WTC11 (cell line): ENCODE data around the gene TACR1. TPM values are rescaled to one million over a fixed set of nuclear protein-coding genes. Genes with fewer than 3 reads are reported as not detected.

ENCODE experiments used
- ATAC-seq: fragments of 200-7000 bp; cut with Tn5 transposase; 2 replicates; pipeline ENCODE4 v1.10.0; 2021; ENCODE audit warnings: mild to moderate bottlenecking, moderate library complexity
- CTCF ChIA-PET: fragments of 300-600 bp; sonication (Branson Sonifier 250); formaldehyde crosslinking; loops from one replicate; lab custom pipeline; 2021; ENCODE audit warnings: antibody characterized with exemption; lab: Charles Lee
- POLR2A ChIA-PET: fragments of 350-600 bp; sonication (Branson Sonifier 250); formaldehyde crosslinking; loops from one replicate; lab custom pipeline; 2021; ENCODE audit warnings: antibody characterized with exemption; lab: Charles Lee
- DNase-seq: peaks from one replicate; pipeline ENCODE4 v3.0.0; 2021; ENCODE audit warnings: low spot score
- H3K27ac Mint-ChIP-seq: 2 replicates; pipeline ENCODE4 v1.8.0; 2021; ENCODE audit warnings: mixed read lengths
- H3K27me3 Mint-ChIP-seq: 2 replicates; pipeline ENCODE4 v1.8.0; 2021; ENCODE audit warnings: low read depth, mild to moderate bottlenecking, moderate library complexity, mixed read lengths
- H3K36me3 Mint-ChIP-seq: 2 replicates; pipeline ENCODE4 v1.8.0; 2021; ENCODE audit warnings: mixed read lengths
- H3K4me1 Mint-ChIP-seq: 2 replicates; pipeline ENCODE4 v1.8.0; 2022; ENCODE audit warnings: mixed read lengths
- H3K4me3 Mint-ChIP-seq: 2 replicates; pipeline ENCODE4 v1.8.0; 2021; ENCODE audit warnings: mild to moderate bottlenecking, moderate library complexity, mixed read lengths
- H3K9me3 Mint-ChIP-seq: 2 replicates; pipeline ENCODE4 v1.8.0; 2021; ENCODE audit warnings: mixed read lengths
- ATF3 ChIP-seq: sonication (generic); formaldehyde crosslinking; conservative IDR thresholded peaks from 2 replicates; pipeline ENCODE4 v1.8.1; 2022; ENCODE audit warnings: mild to moderate bottlenecking, missing genetic modification reagents
- CBFB ChIP-seq: sonication (generic); formaldehyde crosslinking; IDR thresholded peaks from 2 replicates; pipeline ENCODE4 v1.8.1; 2022; ENCODE audit warnings: mild to moderate bottlenecking, low read depth, missing genetic modification reagents
- CTCF ChIP-seq: fragments of 200-600 bp; IDR thresholded peaks from 2 replicates; pipeline ENCODE4 v1.8.0; 2022; ENCODE audit warnings: antibody characterized with exemption
- ERG ChIP-seq: fragments of 250-450 bp; sonication (Bioruptor Pico); IDR thresholded peaks from 2 replicates; pipeline ENCODE4 v1.8.0; 2021; ENCODE audit warnings: mild to moderate bottlenecking
- FOXJ3 ChIP-seq: sonication (generic); formaldehyde crosslinking; IDR thresholded peaks from 2 replicates; pipeline ENCODE4 v1.9.0; 2021; ENCODE audit warnings: missing genetic modification reagents, mild to moderate bottlenecking, borderline replicate concordance
- FOXK1 ChIP-seq: sonication (generic); formaldehyde crosslinking; IDR thresholded peaks from 2 replicates; pipeline ENCODE4 v1.8.0; 2022; ENCODE audit warnings: mild to moderate bottlenecking, moderate library complexity, missing genetic modification reagents
- FOXP1 ChIP-seq: sonication (generic); formaldehyde crosslinking; IDR thresholded peaks from 2 replicates; pipeline ENCODE4 v1.8.0; 2022; ENCODE audit warnings: missing genetic modification reagents, mild to moderate bottlenecking, moderate library complexity, borderline replicate concordance
- FOXP4 ChIP-seq: sonication (generic); formaldehyde crosslinking; IDR thresholded peaks from 2 replicates; pipeline ENCODE4 v1.8.0; 2022; ENCODE audit warnings: mild to moderate bottlenecking, missing genetic modification reagents
- GTF2I ChIP-seq: fragments of 250-450 bp; sonication (Bioruptor Pico); conservative IDR thresholded peaks from 2 replicates; pipeline ENCODE4 v1.4.0; 2021; ENCODE audit warnings: mild to moderate bottlenecking
- KAT7 ChIP-seq: sonication (generic); formaldehyde crosslinking; IDR thresholded peaks from 2 replicates; pipeline ENCODE4 v1.8.1; 2023; ENCODE audit warnings: missing genetic modification reagents, mild to moderate bottlenecking, borderline replicate concordance
- MXD4 ChIP-seq: fragments of 250-450 bp; sonication (Bioruptor Pico); IDR thresholded peaks from 2 replicates; pipeline ENCODE4 v1.8.0; 2021; ENCODE audit warnings: mild to moderate bottlenecking, moderate library complexity, borderline replicate concordance
- NR1H2 ChIP-seq: sonication (generic); formaldehyde crosslinking; IDR thresholded peaks from 2 replicates; pipeline ENCODE4 v1.9.0; 2021; ENCODE audit warnings: mild to moderate bottlenecking, moderate library complexity, missing genetic modification reagents
- RORB ChIP-seq: fragments of 250-450 bp; sonication (Bioruptor Pico); IDR thresholded peaks from 2 replicates; pipeline ENCODE4 v1.9.0; 2021; ENCODE audit warnings: mild to moderate bottlenecking
- SMAD4 ChIP-seq: sonication (generic); formaldehyde crosslinking; IDR thresholded peaks from 2 replicates; pipeline ENCODE4 v1.8.0; 2022; ENCODE audit warnings: mild to moderate bottlenecking, missing genetic modification reagents
- SP1 ChIP-seq: sonication (generic); formaldehyde crosslinking; conservative IDR thresholded peaks from 2 replicates; pipeline ENCODE4 v1.8.1; 2022; ENCODE audit warnings: missing genetic modification reagents
- TEAD4 ChIP-seq: sonication (generic); formaldehyde crosslinking; IDR thresholded peaks from 2 replicates; pipeline ENCODE4 v1.8.0; 2022; ENCODE audit warnings: mild to moderate bottlenecking, missing genetic modification reagents
- USF1 ChIP-seq: sonication (generic); formaldehyde crosslinking; IDR thresholded peaks from 2 replicates; pipeline ENCODE4 v1.8.0; 2022; ENCODE audit warnings: mild to moderate bottlenecking, missing genetic modification reagents
- ZNF121 ChIP-seq: sonication (generic); formaldehyde crosslinking; IDR thresholded peaks from 2 replicates; pipeline ENCODE4 v1.8.0; 2023; ENCODE audit warnings: missing genetic modification reagents
- ZNF281 ChIP-seq: sonication (generic); formaldehyde crosslinking; IDR thresholded peaks from 2 replicates; pipeline ENCODE4 v1.8.0; 2023; ENCODE audit warnings: mild to moderate bottlenecking, missing genetic modification reagents
- ZNF317 ChIP-seq: sonication (generic); formaldehyde crosslinking; IDR thresholded peaks from 2 replicates; pipeline ENCODE4 v1.8.1; 2023; ENCODE audit warnings: low read depth, mild to moderate bottlenecking, moderate library complexity, missing genetic modification reagents, borderline replicate concordance
- total RNA-seq: library from RNA; stranded (reverse); gene quantifications from 3 replicates; pipeline ENCODE4 v1.2.3, GENCODE V29; 2021
- TF ChIP-seq, protein P1 (sequence below): sonication (generic); formaldehyde crosslinking; IDR thresholded peaks from 2 replicates; pipeline ENCODE4 v1.8.0; 2023; ENCODE audit warnings: missing genetic modification reagents
- TF ChIP-seq, protein P2 (sequence below): fragments of 250-450 bp; sonication (Bioruptor Pico); IDR thresholded peaks from 2 replicates; pipeline ENCODE4 v2.1.2; 2022; ENCODE audit warnings: mild to moderate bottlenecking, moderate library complexity

The TACR1 gene
- total RNA-seq, 1 experiment from 2014 or later: 0.13 TPM

GRCh38 chr2:75076088-75076487 is 123.2 kb downstream of the TACR1 start (continued):
- TF ChIP-seq, protein P1, sequence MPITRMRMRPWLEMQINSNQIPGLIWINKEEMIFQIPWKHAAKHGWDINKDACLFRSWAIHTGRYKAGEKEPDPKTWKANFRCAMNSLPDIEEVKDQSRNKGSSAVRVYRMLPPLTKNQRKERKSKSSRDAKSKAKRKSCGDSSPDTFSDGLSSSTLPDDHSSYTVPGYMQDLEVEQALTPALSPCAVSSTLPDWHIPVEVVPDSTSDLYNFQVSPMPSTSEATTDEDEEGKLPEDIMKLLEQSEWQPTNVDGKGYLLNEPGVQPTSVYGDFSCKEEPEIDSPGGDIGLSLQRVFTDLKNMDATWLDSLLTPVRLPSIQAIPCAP (CRISPR knock-in tag): no peak
- no peak for TF ChIP-seq TEAD4 (CRISPR knock-in tag)
- TF ChIP-seq FOXK1 (CRISPR knock-in tag): no peak
- no peak for TF ChIP-seq FOXP1
- TF ChIP-seq SMAD4 (CRISPR knock-in tag): no peak
- no peak for TF ChIP-seq NR1H2 (CRISPR knock-in tag)
- TF ChIP-seq MXD4 (CRISPR knock-in tag): no peak
- TF ChIP-seq ZNF281 (CRISPR knock-in tag): no peak
- no peak for TF ChIP-seq CBFB (CRISPR knock-in tag)
- no peak for TF ChIP-seq FOXJ3
- no peak for TF ChIP-seq KAT7 (CRISPR knock-in tag)

GRCh38 chr2:75074708-75075107 is 124.6 kb downstream of the TACR1 start:
- H3K9me3 Mint-ChIP-seq: no peaks in the 10 kb centered on the region
- TF ChIP-seq FOXP4: no peak
- ChIA-PET CTCF (interaction anchor here (0.5 to 2.6 kb wide), 4 partner anchors 9 to 154 kb away, joined by 3 to 13 read pairs (median 4); no protein-coding TSS in a partner anchor), POLR2A (interaction anchor here (0.6 kb wide), 1 partner anchor 63 kb away, joined by 8 read pairs; no protein-coding TSS in a partner anchor)
- H3K27ac Mint-ChIP-seq: no peak overlapping the region
- H3K36me3 Mint-ChIP-seq: no peaks in the 10 kb centered on the region
- H3K4me1 Mint-ChIP-seq: peaks cover 23% of the 10 kb centered on the region
- peaks cover 3% of the 10 kb centered on the region for H3K27me3 Mint-ChIP-seq
- ATAC-seq (no peak), DNase-seq (no peak)
- no peak overlapping the region for H3K4me3 Mint-ChIP-seq

- ChIA-PET POLR2A (interaction anchor here (0.6 kb wide), 1 partner anchor 64 kb away, joined by 8 read pairs; no protein-coding TSS in a partner anchor), CTCF (interaction anchor here (0.5 to 2.6 kb wide), 4 partner anchors 9 to 153 kb away, joined by 3 to 13 read pairs (median 4); no protein-coding TSS in a partner anchor)
- Mint-ChIP-seq H3K36me3 (no peaks in the 10 kb centered on the region), H3K9me3 (no peaks in the 10 kb centered on the region), H3K27ac (no peak overlapping the region), H3K4me1 (peaks cover 18% of the 10 kb centered on the region), H3K27me3 (peaks cover 3% of the 10 kb centered on the region), H3K4me3 (no peak overlapping the region)
- DNase-seq: no peak
- ATAC-seq: no peak
- TF ChIP-seq SP1 (CRISPR knock-in tag) (no peak), ZNF121 (CRISPR knock-in tag) (no peak), GTF2I (no peak), KAT7 (CRISPR knock-in tag) (no peak), FOXJ3 (no peak), RORB (no peak), CTCF (no peak), ZNF317 (CRISPR knock-in tag) (no peak), ATF3 (CRISPR knock-in tag) (no peak), ERG (CRISPR knock-in tag) (no peak), MXD4 (CRISPR knock-in tag) (no peak), USF1 (CRISPR knock-in tag) (no peak)
- TF ChIP-seq, protein P2, sequence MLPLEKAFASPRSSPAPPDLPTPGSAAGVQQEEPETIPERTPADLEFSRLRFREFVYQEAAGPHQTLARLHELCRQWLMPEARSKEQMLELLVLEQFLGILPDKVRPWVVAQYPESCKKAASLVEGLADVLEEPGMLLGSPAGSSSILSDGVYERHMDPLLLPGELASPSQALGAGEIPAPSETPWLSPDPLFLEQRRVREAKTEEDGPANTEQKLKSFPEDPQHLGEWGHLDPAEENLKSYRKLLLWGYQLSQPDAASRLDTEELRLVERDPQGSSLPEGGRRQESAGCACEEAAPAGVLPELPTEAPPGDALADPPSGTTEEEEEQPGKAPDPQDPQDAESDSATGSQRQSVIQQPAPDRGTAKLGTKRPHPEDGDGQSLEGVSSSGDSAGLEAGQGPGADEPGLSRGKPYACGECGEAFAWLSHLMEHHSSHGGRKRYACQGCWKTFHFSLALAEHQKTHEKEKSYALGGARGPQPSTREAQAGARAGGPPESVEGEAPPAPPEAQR: no peak
These were observed 125.1 kb downstream of the TACR1 start for GRCh38 chr2:75074228-75074627.
